Astrocyte (in vitro differentiated cells and primary cell): ENCODE data around the gene AP1G2. TPM values are rescaled to one million over a fixed set of nuclear protein-coding genes. Genes with fewer than 3 reads are reported as not detected.
"Not testable (repeated sequence)": the region's sequence is repeated elsewhere in the genome, so short reads cannot be mapped to it uniquely, and the experiment has no call there.

ENCODE experiments used
- DNase-seq: peaks from one replicate; pipeline ENCODE4 v3.0.0-alpha.2; 2010; ENCODE audit warnings: low read depth
- FAIRE-seq: peaks from 2 replicates; lab custom pipeline; 2011; peaks lifted over from hg19 to GRCh38; lab: Jason Lieb, UNC
- H2AFZ ChIP-seq: 2 replicates; pipeline ENCODE4 v1.6.0; 2012; ENCODE audit warnings: low read depth, low read length, inconsistent platforms
- H3K27ac ChIP-seq: 2 replicates; pipeline ENCODE4 v1.5.1; 2011; ENCODE audit warnings: low read depth, low read length, inconsistent platforms
- H3K27me3 ChIP-seq: 2 replicates; pipeline ENCODE4 v1.6.0; 2011; ENCODE audit warnings: low read length, inconsistent platforms; ENCODE audit not compliant: insufficient read depth
- H3K36me3 ChIP-seq: 2 replicates; pipeline ENCODE4 v1.5.1; 2011; ENCODE audit warnings: low read length, inconsistent platforms; ENCODE audit not compliant: insufficient read depth
- H3K4me1 ChIP-seq: 2 replicates; pipeline ENCODE4 v1.5.1; 2011; ENCODE audit warnings: low read length, inconsistent platforms; ENCODE audit not compliant: insufficient read depth
- H3K4me2 ChIP-seq: 2 replicates; pipeline ENCODE4 v1.6.0; 2012; ENCODE audit warnings: low read length, inconsistent platforms
- H3K4me3 ChIP-seq: 2 replicates; pipeline ENCODE4 v1.5.1; 2011; ENCODE audit warnings: low read depth, mild to moderate bottlenecking, low read length, inconsistent platforms; ENCODE audit not compliant: insufficient read depth
- H3K79me2 ChIP-seq: 2 replicates; pipeline ENCODE4 v1.6.0; 2012; ENCODE audit warnings: mild to moderate bottlenecking, low read length, inconsistent platforms; ENCODE audit not compliant: insufficient read depth
- H3K9ac ChIP-seq: 2 replicates; pipeline ENCODE4 v1.6.0; 2012; ENCODE audit warnings: mild to moderate bottlenecking, low read length, inconsistent platforms
- H3K9me3 ChIP-seq: 2 replicates; pipeline ENCODE4 v1.5.1; 2012; ENCODE audit warnings: low read depth, mild to moderate bottlenecking, low read length, inconsistent platforms; ENCODE audit not compliant: insufficient read depth
- H4K20me1 ChIP-seq: 2 replicates; pipeline ENCODE4 v1.6.0; 2012; ENCODE audit warnings: low read length, inconsistent platforms; ENCODE audit not compliant: insufficient read depth
- H3K27ac Mint-ChIP-seq: one replicate; pipeline ENCODE4 v1.8.0; 2021; ENCODE audit warnings: mild to moderate bottlenecking, mixed read lengths; ENCODE audit not compliant: unreplicated experiment
- H3K27me3 Mint-ChIP-seq: one replicate; pipeline ENCODE4 v1.8.0; 2021; ENCODE audit warnings: low read depth, mixed read lengths; ENCODE audit not compliant: unreplicated experiment
- H3K36me3 Mint-ChIP-seq: one replicate; pipeline ENCODE4 v1.8.0; 2021; ENCODE audit warnings: low read depth, mixed read lengths; ENCODE audit not compliant: unreplicated experiment
- H3K4me1 Mint-ChIP-seq: one replicate; pipeline ENCODE4 v1.8.0; 2021; ENCODE audit warnings: low read depth, mixed read lengths; ENCODE audit not compliant: unreplicated experiment
- H3K4me3 Mint-ChIP-seq: one replicate; pipeline ENCODE4 v1.8.0; 2021; ENCODE audit warnings: mild to moderate bottlenecking, moderate library complexity, mixed read lengths; ENCODE audit not compliant: unreplicated experiment
- H3K9me3 Mint-ChIP-seq: one replicate; pipeline ENCODE4 v1.8.0; 2021; ENCODE audit warnings: mild to moderate bottlenecking, mixed read lengths; ENCODE audit not compliant: unreplicated experiment
- EZH2 ChIP-seq: IDR thresholded peaks from 2 replicates; pipeline ENCODE4 v1.6.1; 2012; ENCODE audit warnings: mild to moderate bottlenecking, low read length, inconsistent platforms; ENCODE audit not compliant: insufficient read depth
- total RNA-seq: library from RNA; stranded (reverse); gene quantifications from 2 replicates; pipeline ENCODE4 v1.2.1, GENCODE V29; 2021
- TF ChIP-seq, protein P1 (sequence below): IDR thresholded peaks from 2 replicates; pipeline ENCODE4 v1.5.1; 2011; ENCODE audit warnings: low read depth, mild to moderate bottlenecking, inconsistent platforms, low read length, moderate library complexity; ENCODE audit not compliant: insufficient read depth

The AP1G2 gene
- total RNA-seq, 1 donor from 2014 or later, result 80.9 TPM

DNA sequence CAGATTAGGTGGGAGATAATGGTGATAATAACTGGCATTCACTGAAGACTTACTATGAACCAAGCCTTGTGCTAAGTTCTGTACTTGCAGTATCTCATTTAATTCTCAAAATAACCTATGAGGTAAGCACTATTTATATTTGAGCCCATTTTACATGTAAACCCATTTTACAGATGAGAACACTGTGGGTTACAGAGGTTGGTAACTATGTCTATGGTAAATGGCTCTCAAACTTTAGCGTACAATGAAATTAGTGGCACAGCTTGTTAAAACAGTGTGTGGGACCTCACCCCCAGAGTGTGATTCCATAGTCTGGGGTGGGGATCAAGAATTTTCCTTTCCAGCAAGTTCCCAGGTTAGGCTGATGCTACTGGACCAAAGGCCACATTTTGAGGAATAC, 33.2 kb upstream of the AP1G2 start:
- no peaks in the 10 kb centered on the region for H3K36me3 Mint-ChIP-seq
- Histone ChIP-seq H3K27ac (no peak overlapping the region), H2AFZ (no peak overlapping the region), H3K27me3 (no peaks in the 10 kb centered on the region), H3K9me3 (no peaks in the 10 kb centered on the region), H4K20me1 (no peaks in the 10 kb centered on the region), H3K79me2 (no peaks in the 10 kb centered on the region), H3K4me2 (no peak overlapping the region), H3K9ac (no peak overlapping the region), H3K4me1 (no peaks in the 10 kb centered on the region), H3K36me3 (no peaks in the 10 kb centered on the region), H3K4me3 (no peak overlapping the region)
- FAIRE-seq, result no peak
- peaks cover 12% of the 10 kb centered on the region for H3K4me1 Mint-ChIP-seq
- no peak for DNase-seq
- no peak overlapping the region for H3K4me3 Mint-ChIP-seq
- H3K9me3 Mint-ChIP-seq, result peaks cover 5% of the 10 kb centered on the region
- no peak for TF ChIP-seq EZH2
- TF ChIP-seq, protein P1, sequence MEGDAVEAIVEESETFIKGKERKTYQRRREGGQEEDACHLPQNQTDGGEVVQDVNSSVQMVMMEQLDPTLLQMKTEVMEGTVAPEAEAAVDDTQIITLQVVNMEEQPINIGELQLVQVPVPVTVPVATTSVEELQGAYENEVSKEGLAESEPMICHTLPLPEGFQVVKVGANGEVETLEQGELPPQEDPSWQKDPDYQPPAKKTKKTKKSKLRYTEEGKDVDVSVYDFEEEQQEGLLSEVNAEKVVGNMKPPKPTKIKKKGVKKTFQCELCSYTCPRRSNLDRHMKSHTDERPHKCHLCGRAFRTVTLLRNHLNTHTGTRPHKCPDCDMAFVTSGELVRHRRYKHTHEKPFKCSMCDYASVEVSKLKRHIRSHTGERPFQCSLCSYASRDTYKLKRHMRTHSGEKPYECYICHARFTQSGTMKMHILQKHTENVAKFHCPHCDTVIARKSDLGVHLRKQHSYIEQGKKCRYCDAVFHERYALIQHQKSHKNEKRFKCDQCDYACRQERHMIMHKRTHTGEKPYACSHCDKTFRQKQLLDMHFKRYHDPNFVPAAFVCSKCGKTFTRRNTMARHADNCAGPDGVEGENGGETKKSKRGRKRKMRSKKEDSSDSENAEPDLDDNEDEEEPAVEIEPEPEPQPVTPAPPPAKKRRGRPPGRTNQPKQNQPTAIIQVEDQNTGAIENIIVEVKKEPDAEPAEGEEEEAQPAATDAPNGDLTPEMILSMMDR, result no peak
- H3K27me3 Mint-ChIP-seq, result peaks cover 3% of the 10 kb centered on the region
- H3K27ac Mint-ChIP-seq, result no peak overlapping the region

DNA sequence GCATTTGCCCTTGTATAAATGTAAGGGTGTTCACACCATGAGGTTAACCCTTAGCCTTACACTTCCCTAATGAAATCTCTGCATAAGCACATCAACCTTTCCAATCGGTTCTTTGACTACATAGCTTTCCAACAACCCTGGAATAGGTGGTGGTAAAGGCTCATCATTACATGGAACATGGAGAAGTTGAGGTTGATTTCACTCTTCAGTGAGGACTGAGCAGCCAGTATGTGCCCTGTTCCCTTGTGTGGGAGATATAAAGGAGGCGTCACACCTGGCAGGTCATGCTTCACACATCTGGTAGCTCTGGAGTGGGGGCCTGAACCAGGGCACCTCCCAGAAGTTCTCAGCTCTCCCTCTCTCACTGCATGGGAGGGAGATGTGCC, 32.7 kb upstream of the AP1G2 start:
- Mint-ChIP-seq H3K4me3 (no peak overlapping the region), H3K27me3 (peaks cover 3% of the 10 kb centered on the region), H3K36me3 (no peaks in the 10 kb centered on the region), H3K9me3 (peaks cover 5% of the 10 kb centered on the region), H3K27ac (no peak overlapping the region), H3K4me1 (peaks cover 9% of the 10 kb centered on the region)
- DNase-seq (no peak), FAIRE-seq (no peak)
- TF ChIP-seq, protein P1, result no peak
- no peak for TF ChIP-seq EZH2
- Histone ChIP-seq H3K79me2 (no peaks in the 10 kb centered on the region), H3K9me3 (no peaks in the 10 kb centered on the region), H2AFZ (no peak overlapping the region), H4K20me1 (no peaks in the 10 kb centered on the region), H3K4me3 (no peak overlapping the region), H3K4me1 (no peaks in the 10 kb centered on the region), H3K36me3 (no peaks in the 10 kb centered on the region), H3K27ac (no peak overlapping the region), H3K9ac (no peak overlapping the region), H3K4me2 (no peak overlapping the region), H3K27me3 (no peaks in the 10 kb centered on the region)

DNA sequence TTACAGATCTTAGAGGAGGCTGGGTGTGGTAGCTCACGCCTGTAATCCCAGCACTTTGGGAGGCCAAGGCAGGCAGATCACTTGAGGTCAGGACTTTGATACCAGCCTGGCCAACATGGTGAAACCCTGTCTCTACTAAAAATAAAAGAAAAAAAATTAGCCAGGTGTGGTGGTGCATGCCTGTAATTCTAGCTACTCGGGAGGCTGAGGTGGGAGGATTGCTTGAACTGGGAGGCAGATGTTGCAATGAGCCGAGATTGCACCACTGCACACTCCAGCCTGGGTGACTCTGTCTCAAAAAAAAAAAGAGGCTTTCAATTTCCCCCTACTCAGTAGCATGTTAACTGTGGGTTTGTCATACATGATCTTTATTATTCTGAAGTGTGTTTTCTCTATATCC, 26.6 kb upstream of the AP1G2 start:
- not testable (repeated sequence) for H3K9me3 ChIP-seq, H3K9ac ChIP-seq, H3K4me1 Mint-ChIP-seq, H3K4me3 ChIP-seq, H3K27ac Mint-ChIP-seq, H3K79me2 ChIP-seq, H3K27ac ChIP-seq, H3K27me3 ChIP-seq, H3K36me3 ChIP-seq, H4K20me1 ChIP-seq, H2AFZ ChIP-seq, FAIRE-seq, H3K9me3 Mint-ChIP-seq, H3K36me3 Mint-ChIP-seq, DNase-seq, H3K4me3 Mint-ChIP-seq, H3K4me2 ChIP-seq, H3K4me1 ChIP-seq, H3K27me3 Mint-ChIP-seq
